ENCODE measurements around the gene HOATZ.

Gene HOATZ

GRCh38 chr11:111550258-111550657, 35.7 kb downstream of the HOATZ start:
- DNase-seq, result no peak

- no peak for DNase-seq
These were observed 40.0 kb downstream of the HOATZ start for GRCh38 chr11:111554532-111554931.

- no peak for DNase-seq
These were observed 40.7 kb downstream of the HOATZ start for GRCh38 chr11:111555255-111555654.

GRCh38 chr11:111557425-111558111, 43.0 kb downstream of the HOATZ start:
- DNase-seq, result no peak

GRCh38 chr11:111559800-111560464, 45.4 kb downstream of the HOATZ start:
- DNase-seq, result no peak

GRCh38 chr11:111560800-111561199, 46.2 kb downstream of the HOATZ start:
- no peak for DNase-seq

- DNase-seq, result no peak
These were observed 46.7 kb downstream of the HOATZ start for GRCh38 chr11:111561306-111561705.

- DNase-seq, result no peak
These were observed 47.3 kb downstream of the HOATZ start for GRCh38 chr11:111561791-111562325.

GRCh38 chr11:111562692-111563389, 48.3 kb downstream of the HOATZ start:
- DNase-seq, result no peak

GRCh38 chr11:111565114-111565720, 50.6 kb downstream of the HOATZ start:
- no peak for DNase-seq

GRCh38 chr11:111566324-111566723, 51.7 kb downstream of the HOATZ start:
- no peak for DNase-seq

- DNase-seq, result no peak
These were observed 54.9 kb downstream of the HOATZ start for GRCh38 chr11:111569476-111569875.

- no peak for DNase-seq
These were observed 56.2 kb downstream of the HOATZ start for GRCh38 chr11:111570796-111571195.

GRCh38 chr11:111571829-111572501, 57.4 kb downstream of the HOATZ start:
- no peak for DNase-seq

GRCh38 chr11:111572581-111572980, 58.0 kb downstream of the HOATZ start:
- no peak for DNase-seq

GRCh38 chr11:111573821-111574249, 59.3 kb downstream of the HOATZ start:
- DNase-seq, result no peak

GRCh38 chr11:111574373-111575225, 60.0 kb downstream of the HOATZ start:
- no peak for DNase-seq

- DNase-seq, result no peak
These were observed 61.2 kb downstream of the HOATZ start for GRCh38 chr11:111575740-111576139.

- no peak for DNase-seq
These were observed 63.2 kb downstream of the HOATZ start for GRCh38 chr11:111577821-111578220.

GRCh38 chr11:111581341-111581740, 66.8 kb downstream of the HOATZ start:
- DNase-seq, result no peak

GRCh38 chr11:111582163-111582562, 67.6 kb downstream of the HOATZ start:
- no peak for DNase-seq

GRCh38 chr11:111582881-111583280, 68.3 kb downstream of the HOATZ start:
- no peak for DNase-seq
